Liver (tissue), 5 donors: Measurements from ENCODE around the gene ACAT2. TPM values are rescaled to one million over a fixed set of nuclear protein-coding genes. Genes with fewer than 3 reads are reported as not detected.

Experiments used
- polyA plus RNA-seq, 2 donors: library from polyadenylated mRNA; stranded (reverse) in 1 of 2; unstranded in 1 of 2; fragments of 200-250 nt in 1 of 2; fragments of >200 nt in 1 of 2; fragmentation: Nextera tagmentation in 1 of 2; extraction: Ambion mirVana in 1 of 2; gene quantifications; one replicate each; pipeline versions ENCODE4 v1.2.1 to v1.2.3, GENCODE V29; 2013 to 2015
- small RNA-seq: library from RNA; depleted of rRNA; stranded (forward); fragments of <200 nt; gene quantifications from one replicate; pipeline ENCODE3, GENCODE V24; 2014
- total RNA-seq, 2 donors: library from RNA; depleted of rRNA; stranded (reverse); fragments of >200 nt; gene quantifications; one replicate each; pipeline ENCODE4 v1.2.3, GENCODE V29; 2014
- donor health status: healthy.
- donor health status: healthy.
- donor health status: healthy.

The ACAT2 gene
- total and polyA plus RNA-seq, 4 donors, result 68.2 to 116 (median 94.2) TPM

Small RNA genes within 50 kb of the gene (small RNA-seq; reads per million reads assigned to genes)
- not detected for gene RNU4ATAC18P
- gene SNORA20, result 51.3 reads per million, percentile 97 among the genes with 10 or more reads in this experiment
- not detected for gene SNORA29

Other genes with a start within 250 kb of the ACAT2 start
- gene SOD2, start 68.8 kb upstream of the ACAT2 start, total RNA-seq, result 100 to 1,000 TPM; 292 to 952 TPM
- gene SOD2, start 68.8 kb upstream of the ACAT2 start, polyA plus RNA-seq, result 100 to 1,000 TPM; 143 to 722 TPM
- 10 to 100 TPM; 34.9 to 43.8 TPM for gene WTAP, start 34.5 kb upstream of the ACAT2 start, total RNA-seq
- gene WTAP, start 34.5 kb upstream of the ACAT2 start, polyA plus RNA-seq, result 10 to 100 TPM; 21.0 to 38.0 TPM
- 100 to 1,000 TPM; 124 to 155 TPM for gene TCP1, start 27.6 kb downstream of the ACAT2 start, total RNA-seq
- gene TCP1, start 27.6 kb downstream of the ACAT2 start, polyA plus RNA-seq, result 10 to 100 TPM; 59.5 to 64.1 TPM
- gene MRPL18, start 28.4 kb downstream of the ACAT2 start, total RNA-seq, result 10 to 100 TPM; 32.5 to 47.9 TPM
- gene MRPL18, start 28.4 kb downstream of the ACAT2 start, polyA plus RNA-seq, result 10 to 100 TPM; 36.0 to 61.9 TPM
- gene PNLDC1, start 38.2 kb downstream of the ACAT2 start, total RNA-seq, result under 1 TPM in 1 of 2 donors, not detected in 1; 0.08 TPM
- 1 to 10 TPM in 1 of 2 donors, under 1 TPM in 1; 0.58 to 3.1 TPM for gene PNLDC1, start 38.2 kb downstream of the ACAT2 start, polyA plus RNA-seq
- under 1 TPM in 1 of 2 donors, not detected in 1; under 0.01 TPM for gene MAS1, start 128.9 kb downstream of the ACAT2 start, total RNA-seq
- not detected for gene MAS1, start 128.9 kb downstream of the ACAT2 start, polyA plus RNA-seq
- 10 to 100 TPM; 67.3 to 84.9 TPM for gene IGF2R, start 207.0 kb downstream of the ACAT2 start, total RNA-seq
- 10 to 100 TPM; 16.6 to 24.1 TPM for gene IGF2R, start 207.0 kb downstream of the ACAT2 start, polyA plus RNA-seq